HG02970 (cell line): Measurements from ENCODE around the gene ZNF681.
A peak's percentile ranks its signal among the peaks of the same experiment; 100 is the strongest.
"Not testable (repeated sequence)": the region's sequence is repeated elsewhere in the genome, so short reads cannot be mapped to it uniquely, and the experiment has no call there.

ENCODE experiments used
- ATAC-seq: cut with Tn5 transposase; IDR thresholded peaks from one replicate; pipeline ENCODE4 v1.9.1; 2021; ENCODE audit warnings: mild to moderate bottlenecking, moderate library complexity, moderate number of reproducible peaks; ENCODE audit not compliant: unreplicated experiment, low FRiP score

Gene ZNF681

GRCh38 chr19:23774524-23774971 is 15.9 kb upstream of the ZNF681 start:
- no peak for ATAC-seq

DNA sequence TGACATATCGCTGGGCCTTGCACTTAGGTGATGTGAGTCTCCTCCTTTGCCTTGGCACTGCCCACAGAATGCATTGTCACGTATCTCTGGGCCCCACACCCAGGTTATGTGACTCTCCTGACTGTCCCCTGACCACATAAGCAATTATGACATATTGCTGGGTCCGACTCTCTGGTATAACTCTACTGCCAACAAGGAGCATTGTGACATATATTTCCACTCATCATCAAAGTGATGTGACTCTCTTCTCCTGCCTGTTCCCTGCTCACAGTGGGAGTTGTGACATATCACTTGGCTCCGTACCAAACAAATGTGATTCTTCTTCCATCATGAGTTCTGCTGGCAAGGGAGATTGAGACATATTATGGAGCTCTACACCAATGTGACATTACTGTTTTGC is 15.4 kb upstream of the ZNF681 start:
- ATAC-seq, result no peak

GRCh38 chr19:23772675-23773063 is 14.0 kb upstream of the ZNF681 start:
- no peak for ATAC-seq

GRCh38 chr19:23771761-23772674 is 13.3 kb upstream of the ZNF681 start:
- no peak for ATAC-seq

DNA sequence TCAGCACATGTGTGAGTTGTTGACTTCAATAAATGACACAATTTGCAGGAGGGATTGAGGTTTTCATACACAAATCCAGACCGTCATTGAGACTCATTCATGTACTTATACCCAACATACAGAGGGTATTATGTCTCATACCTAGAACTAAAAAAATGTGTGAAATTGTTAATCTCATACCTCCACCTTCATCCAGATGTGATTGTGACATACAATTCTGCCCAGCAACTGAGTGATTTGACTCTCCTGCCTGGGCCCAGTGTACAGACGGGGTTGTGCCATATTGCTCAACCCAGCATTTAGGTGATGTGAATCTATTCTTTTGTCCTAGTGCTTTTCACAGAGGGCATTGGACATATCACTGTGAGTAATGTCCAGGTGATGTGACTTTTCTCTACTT is 12.6 kb upstream of the ZNF681 start:
- ATAC-seq, result no peak

DNA sequence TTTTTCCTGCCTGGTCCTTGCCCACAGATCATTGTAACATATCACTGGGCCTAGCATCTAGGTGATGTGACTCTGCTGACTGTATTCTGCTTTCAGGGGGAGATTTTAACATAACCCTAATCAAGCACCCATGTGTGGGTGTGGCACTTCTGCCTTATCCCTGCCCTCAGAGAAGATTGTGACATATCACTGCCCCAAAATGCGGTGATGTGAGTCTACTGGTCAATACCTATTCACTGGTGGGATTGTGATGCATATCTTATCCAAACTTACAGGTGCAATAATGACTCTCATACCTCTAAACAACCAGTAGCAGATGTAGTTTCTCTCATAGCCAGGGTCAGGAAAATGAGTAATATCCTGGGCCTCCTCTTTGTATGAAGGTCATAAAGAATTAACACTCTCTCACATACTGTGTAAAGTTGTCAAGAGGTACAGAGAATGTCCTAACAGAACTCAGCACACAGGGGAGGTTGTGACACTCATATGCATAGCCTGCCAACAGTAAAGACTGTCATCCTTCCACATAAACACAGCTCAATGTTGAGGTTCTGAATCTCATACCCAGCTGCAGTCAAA is 12.1 kb upstream of the ZNF681 start:
- no peak for ATAC-seq

- no peak for ATAC-seq
Measured at GRCh38 chr19:23769691-23770468, 11.2 kb upstream of the ZNF681 start.

GRCh38 chr19:23766951-23767350 is 8.3 kb upstream of the ZNF681 start:
- no peak for ATAC-seq

DNA sequence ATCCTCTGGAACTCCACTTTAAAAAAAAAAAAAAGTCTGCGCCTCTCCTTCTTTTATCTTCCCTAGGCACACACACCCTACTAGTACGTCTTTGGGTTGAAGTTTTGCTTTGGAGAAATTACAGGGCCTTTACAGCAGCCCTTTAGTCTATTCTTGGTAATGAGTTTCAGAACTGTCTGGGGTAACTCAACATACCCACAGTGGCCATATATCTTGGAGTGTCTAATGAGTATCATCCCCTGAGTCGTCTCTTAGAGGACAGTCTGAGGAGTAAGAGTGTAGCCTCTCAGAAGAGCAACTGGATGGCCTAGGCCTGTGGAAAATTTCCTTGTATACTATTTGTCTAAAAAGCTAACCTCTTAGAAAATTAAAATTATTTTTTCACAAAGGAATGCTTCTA is 6.1 kb upstream of the ZNF681 start:
- no peak for ATAC-seq

GRCh38 chr19:23762884-23763711 is 4.4 kb upstream of the ZNF681 start:
- peak; percentile 53 for ATAC-seq

- no peak for ATAC-seq
Measured at GRCh38 chr19:23762548-23762883, 3.8 kb upstream of the ZNF681 start.

DNA sequence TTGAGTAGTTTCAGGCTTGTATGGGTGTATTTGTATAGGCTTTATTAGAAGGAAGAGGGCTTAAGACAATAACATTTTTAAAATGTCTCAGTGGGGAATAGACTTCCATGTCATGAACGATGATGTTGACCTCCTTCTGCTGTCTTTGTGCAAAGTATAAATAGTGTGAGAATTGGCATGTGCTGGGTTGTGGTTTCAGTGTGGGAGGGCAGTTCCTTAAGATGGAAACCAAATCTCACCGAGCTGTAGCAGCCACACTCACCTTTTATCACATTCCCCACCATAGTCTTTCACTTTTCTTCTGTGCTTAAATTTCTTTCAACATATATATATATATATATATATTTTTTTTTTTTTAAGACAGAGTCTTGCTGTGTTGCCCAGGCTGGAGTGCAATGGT is 1.6 kb upstream of the ZNF681 start:
- not testable (repeated sequence) for ATAC-seq

DNA sequence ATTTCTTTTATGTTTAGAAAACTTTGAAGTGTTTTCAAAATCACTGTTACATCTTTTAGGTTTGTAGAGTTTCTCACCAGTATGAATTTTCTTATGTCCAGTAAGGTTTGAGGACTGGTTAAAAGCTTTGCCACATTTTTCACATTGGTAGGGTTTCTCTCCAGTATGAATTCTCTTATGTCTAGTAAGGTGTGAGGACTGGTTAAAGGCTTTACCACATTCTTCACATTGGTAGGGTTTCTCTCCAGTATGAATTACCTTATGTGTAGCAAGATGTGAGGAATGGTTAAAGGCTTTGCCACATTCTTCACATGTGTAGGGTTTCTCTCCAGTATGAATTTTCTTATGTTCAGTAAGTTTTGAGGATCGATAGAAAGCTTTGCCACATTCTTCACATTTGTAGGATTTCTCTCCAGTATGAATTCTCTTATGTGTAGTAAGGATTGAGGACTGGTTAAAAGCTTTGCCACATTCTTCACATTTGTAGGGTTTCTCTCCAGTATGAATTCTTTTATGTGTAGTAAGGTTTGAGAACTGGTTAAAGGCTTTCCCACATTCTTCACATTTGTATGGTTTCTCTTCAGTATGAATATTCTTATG is 15.0 kb downstream of the ZNF681 start:
- ATAC-seq, result not testable (repeated sequence)

DNA sequence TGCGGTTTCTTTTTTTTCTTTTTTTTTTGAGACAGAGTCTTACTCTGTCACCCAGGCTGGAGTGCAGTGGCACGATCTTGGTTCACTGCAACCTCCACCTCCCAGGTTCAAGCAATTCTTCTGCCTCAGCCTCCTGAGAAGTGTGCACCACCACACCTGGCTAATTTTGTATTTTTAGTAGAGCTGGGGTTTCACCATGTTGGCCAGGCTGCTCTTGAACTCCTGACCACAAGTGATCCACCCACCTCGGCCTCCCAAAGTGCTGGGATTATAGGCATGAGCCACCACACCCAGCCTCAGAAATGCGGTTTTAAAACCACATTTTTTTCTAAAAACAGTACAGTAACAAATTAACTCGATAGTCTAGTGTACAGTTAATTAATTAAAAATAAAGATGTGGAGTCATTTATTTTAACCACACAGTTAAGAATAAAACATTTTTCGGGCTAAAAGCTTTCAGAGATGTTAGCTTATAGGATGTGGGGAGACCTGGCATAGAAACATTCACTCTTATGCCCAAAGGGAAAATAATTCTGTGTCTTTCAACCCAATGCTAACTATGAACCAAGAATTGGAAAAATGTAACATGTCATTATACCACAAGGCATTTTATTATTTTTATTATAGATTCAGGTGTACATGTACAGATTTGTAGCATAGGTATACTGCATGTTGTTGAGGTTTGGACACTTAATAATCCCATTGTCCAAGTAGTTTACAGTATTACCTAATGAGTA is 27.8 kb downstream of the ZNF681 start:
- ATAC-seq, result not testable (repeated sequence)

DNA sequence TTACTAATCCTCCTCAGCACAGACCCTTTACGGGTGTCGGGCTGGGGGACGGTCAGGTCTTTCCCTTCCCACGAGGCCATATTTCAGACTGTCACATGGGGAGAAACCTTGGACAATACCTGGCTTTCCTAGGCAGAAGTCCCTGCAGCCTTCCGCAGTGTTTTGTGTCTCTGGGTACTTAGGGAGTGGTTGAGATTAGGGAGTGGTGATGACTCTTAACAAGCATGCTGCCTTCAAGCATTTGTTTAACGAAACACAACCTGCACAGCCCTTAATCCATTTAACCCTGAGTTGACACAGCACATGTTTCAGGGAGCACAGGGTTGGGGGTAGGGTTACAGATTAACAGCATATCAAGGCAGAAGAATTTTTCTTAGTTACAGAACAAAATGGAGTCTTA is 34.5 kb downstream of the ZNF681 start:
- ATAC-seq, result not testable (repeated sequence)

DNA sequence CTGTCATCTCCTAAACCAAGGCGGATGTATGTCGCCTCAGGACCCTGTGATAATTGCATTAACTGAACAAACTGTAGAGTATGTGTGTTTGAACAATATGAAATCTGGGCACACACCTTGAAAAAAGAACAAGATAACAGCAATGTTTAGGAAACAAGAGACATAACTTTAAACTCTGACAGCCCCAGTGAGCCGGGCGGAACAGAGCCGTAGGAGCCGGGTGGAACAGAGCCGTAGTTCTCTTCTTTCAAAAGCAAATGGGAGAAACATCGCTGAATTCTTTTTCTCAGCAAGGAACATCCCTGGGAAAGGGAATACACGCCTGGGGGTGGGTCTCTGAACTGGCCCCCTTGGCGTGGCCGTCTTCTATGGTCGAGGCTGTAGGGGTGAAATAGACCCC is 39.9 kb downstream of the ZNF681 start:
- no peak for ATAC-seq

DNA sequence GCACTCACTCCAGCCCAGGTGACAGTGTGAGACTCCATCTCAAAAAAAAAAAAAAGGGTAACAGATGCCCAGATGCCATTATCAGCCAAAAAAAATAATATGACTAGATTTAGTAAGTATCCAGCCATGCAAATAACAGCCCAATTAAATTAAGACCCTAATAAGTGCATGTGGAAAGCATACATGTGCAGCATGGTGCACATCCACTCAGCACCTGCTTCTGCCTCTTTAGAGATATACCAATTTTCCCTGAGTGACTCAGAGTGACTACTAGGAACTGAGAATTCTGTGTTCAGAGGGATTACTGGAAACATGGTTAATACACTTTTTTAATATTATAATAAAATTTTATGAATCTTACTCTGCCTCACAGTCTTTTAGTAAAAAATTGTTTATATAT is 41.9 kb downstream of the ZNF681 start:
- no peak for ATAC-seq

DNA sequence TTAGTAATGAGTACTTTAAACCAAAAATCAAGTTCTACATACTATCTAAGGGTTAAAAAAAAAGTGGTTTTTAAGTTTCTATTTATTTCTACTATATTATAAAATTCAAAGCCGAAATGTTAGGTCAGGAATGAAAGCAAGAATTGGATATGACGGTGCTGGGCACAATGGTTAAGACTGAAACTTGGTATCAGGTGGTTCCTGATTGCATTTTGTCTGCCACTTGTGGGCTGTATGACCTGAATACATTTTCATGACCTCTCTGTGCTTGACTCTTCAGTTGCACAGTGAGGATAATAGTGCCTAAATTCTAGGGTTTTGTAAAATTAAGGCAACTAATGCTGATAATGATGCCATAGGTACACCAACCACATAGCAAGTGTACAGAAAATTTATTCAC is 49.3 kb downstream of the ZNF681 start:
- ATAC-seq, result no peak

DNA sequence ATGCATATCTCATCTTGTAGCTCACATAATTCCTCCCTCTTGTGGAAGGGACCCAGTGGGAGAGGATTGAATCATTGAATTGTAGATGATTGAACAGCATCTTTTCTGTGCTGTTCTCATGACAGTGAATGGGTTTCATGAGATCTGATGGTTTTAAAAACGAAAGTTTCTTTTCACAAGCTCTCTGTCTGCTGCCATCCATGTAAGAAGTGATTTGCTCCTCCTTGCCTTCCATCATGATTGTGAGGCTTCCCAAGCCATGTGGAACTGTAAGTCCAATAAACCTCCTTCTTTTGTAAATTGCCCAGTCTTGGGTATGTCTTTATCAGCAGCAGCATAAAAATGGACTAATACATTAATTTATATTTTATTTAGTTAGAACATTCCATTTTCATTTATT is 52.0 kb downstream of the ZNF681 start:
- no peak for ATAC-seq

- ATAC-seq, result no peak
Measured at GRCh38 chr19:23699521-23699860, 59.2 kb downstream of the ZNF681 start.
